WTC11 (cell line): ENCODE data around the gene CAMKMT. TPM values are rescaled to one million over a fixed set of nuclear protein-coding genes. Genes with fewer than 3 reads are reported as not detected.

ENCODE experiments used
- ATAC-seq: fragments of 200-7000 bp; cut with Tn5 transposase; 2 replicates; pipeline ENCODE4 v1.10.0; 2021; ENCODE audit warnings: mild to moderate bottlenecking, moderate library complexity
- CTCF ChIA-PET: fragments of 300-600 bp; sonication (Branson Sonifier 250); formaldehyde crosslinking; loops from one replicate; lab custom pipeline; 2021; ENCODE audit warnings: antibody characterized with exemption; lab: Charles Lee
- POLR2A ChIA-PET: fragments of 350-600 bp; sonication (Branson Sonifier 250); formaldehyde crosslinking; loops from one replicate; lab custom pipeline; 2021; ENCODE audit warnings: antibody characterized with exemption; lab: Charles Lee
- DNase-seq: peaks from one replicate; pipeline ENCODE4 v3.0.0; 2021; ENCODE audit warnings: low spot score
- H3K27ac Mint-ChIP-seq: 2 replicates; pipeline ENCODE4 v1.8.0; 2021; ENCODE audit warnings: mixed read lengths
- H3K27me3 Mint-ChIP-seq: 2 replicates; pipeline ENCODE4 v1.8.0; 2021; ENCODE audit warnings: low read depth, mild to moderate bottlenecking, moderate library complexity, mixed read lengths
- H3K36me3 Mint-ChIP-seq: 2 replicates; pipeline ENCODE4 v1.8.0; 2021; ENCODE audit warnings: mixed read lengths
- H3K4me1 Mint-ChIP-seq: 2 replicates; pipeline ENCODE4 v1.8.0; 2022; ENCODE audit warnings: mixed read lengths
- H3K4me3 Mint-ChIP-seq: 2 replicates; pipeline ENCODE4 v1.8.0; 2021; ENCODE audit warnings: mild to moderate bottlenecking, moderate library complexity, mixed read lengths
- H3K9me3 Mint-ChIP-seq: 2 replicates; pipeline ENCODE4 v1.8.0; 2021; ENCODE audit warnings: mixed read lengths
- FOXP1 ChIP-seq: sonication (generic); formaldehyde crosslinking; IDR thresholded peaks from 2 replicates; pipeline ENCODE4 v1.8.0; 2022; ENCODE audit warnings: missing genetic modification reagents, mild to moderate bottlenecking, moderate library complexity, borderline replicate concordance
- GRHL2 ChIP-seq: fragments of 250-450 bp; sonication (Bioruptor Pico); IDR thresholded peaks from 2 replicates; pipeline ENCODE4 v1.8.0; 2022; ENCODE audit warnings: mild to moderate bottlenecking, moderate library complexity; ENCODE audit not compliant: insufficient replicate concordance, severe bottlenecking
- IRF2 ChIP-seq: sonication (generic); formaldehyde crosslinking; IDR thresholded peaks from 2 replicates; pipeline ENCODE4 v1.8.0; 2022; ENCODE audit warnings: low read depth, missing genetic modification reagents, borderline replicate concordance
- JAZF1 ChIP-seq: fragments of 250-450 bp; sonication (Bioruptor Pico); IDR thresholded peaks from 2 replicates; pipeline ENCODE4 v1.9.0; 2021; ENCODE audit warnings: moderate library complexity, mild to moderate bottlenecking, inconsistent platforms
- NFATC4 ChIP-seq: fragments of 250-450 bp; sonication (Bioruptor Pico); IDR thresholded peaks from 2 replicates; pipeline ENCODE4 v1.9.0; 2021; ENCODE audit warnings: mild to moderate bottlenecking
- NFE2L1 ChIP-seq: sonication (generic); formaldehyde crosslinking; IDR thresholded peaks from 2 replicates; pipeline ENCODE4 v1.8.1; 2023; ENCODE audit warnings: missing genetic modification reagents
- NR2C2 ChIP-seq: sonication (generic); formaldehyde crosslinking; IDR thresholded peaks from 2 replicates; pipeline ENCODE4 v1.8.0; 2022; ENCODE audit warnings: mild to moderate bottlenecking, missing genetic modification reagents
- OVOL2 ChIP-seq: fragments of 250-450 bp; sonication (Bioruptor Pico); IDR thresholded peaks from 2 replicates; pipeline ENCODE4 v1.9.0; 2021; ENCODE audit warnings: mild to moderate bottlenecking, borderline replicate concordance
- RORB ChIP-seq: fragments of 250-450 bp; sonication (Bioruptor Pico); IDR thresholded peaks from 2 replicates; pipeline ENCODE4 v1.9.0; 2021; ENCODE audit warnings: mild to moderate bottlenecking
- SMAD3 ChIP-seq: sonication (generic); formaldehyde crosslinking; IDR thresholded peaks from 2 replicates; pipeline ENCODE4 v1.8.0; 2022; ENCODE audit warnings: missing genetic modification reagents, mild to moderate bottlenecking, borderline replicate concordance
- SMAD4 ChIP-seq: sonication (generic); formaldehyde crosslinking; IDR thresholded peaks from 2 replicates; pipeline ENCODE4 v1.8.0; 2022; ENCODE audit warnings: mild to moderate bottlenecking, missing genetic modification reagents
- TCF7 ChIP-seq: sonication (generic); formaldehyde crosslinking; IDR thresholded peaks from 2 replicates; pipeline ENCODE4 v1.8.0; 2022; ENCODE audit warnings: mild to moderate bottlenecking, low read depth, missing genetic modification reagents, moderate library complexity
- TEAD4 ChIP-seq: sonication (generic); formaldehyde crosslinking; IDR thresholded peaks from 2 replicates; pipeline ENCODE4 v1.8.0; 2022; ENCODE audit warnings: mild to moderate bottlenecking, missing genetic modification reagents
- ZNF219 ChIP-seq: sonication (generic); formaldehyde crosslinking; IDR thresholded peaks from 2 replicates; pipeline ENCODE4 v1.8.0; 2023; ENCODE audit warnings: missing genetic modification reagents, mild to moderate bottlenecking, borderline replicate concordance
- total RNA-seq: library from RNA; stranded (reverse); gene quantifications from 3 replicates; pipeline ENCODE4 v1.2.3, GENCODE V29; 2021
- TF ChIP-seq, protein P1 (sequence below): sonication (generic); formaldehyde crosslinking; conservative IDR thresholded peaks from 2 replicates; pipeline ENCODE4 v1.8.1; 2022; ENCODE audit warnings: mild to moderate bottlenecking, missing genetic modification reagents
- TF ChIP-seq, protein P2 (sequence below): sonication (generic); formaldehyde crosslinking; IDR thresholded peaks from 2 replicates; pipeline ENCODE4 v1.8.1; 2023; ENCODE audit warnings: mild to moderate bottlenecking, missing genetic modification reagents
- TF ChIP-seq, protein P3 (sequence below): fragments of 250-450 bp; sonication (Bioruptor Pico); conservative IDR thresholded peaks from 2 replicates; pipeline ENCODE4 v1.9.0; 2021; ENCODE audit warnings: mild to moderate bottlenecking
- TF ChIP-seq, protein P4 (sequence below): sonication (generic); formaldehyde crosslinking; IDR thresholded peaks from 2 replicates; pipeline ENCODE4 v1.8.0; 2023; ENCODE audit warnings: mild to moderate bottlenecking, missing genetic modification reagents
- TF ChIP-seq, protein P5 (sequence below): fragments of 250-450 bp; sonication (Bioruptor Pico); IDR thresholded peaks from 2 replicates; pipeline ENCODE4 v1.9.0; 2021; ENCODE audit warnings: mild to moderate bottlenecking
- TF ChIP-seq, protein P6 (sequence below): fragments of 250-450 bp; sonication (Bioruptor Pico); IDR thresholded peaks from 2 replicates; pipeline ENCODE4 v1.9.0; 2021; ENCODE audit warnings: moderate library complexity, mild to moderate bottlenecking, inconsistent platforms, borderline replicate concordance
- TF ChIP-seq, protein P7 (sequence below): fragments of 250-450 bp; sonication (Bioruptor Pico); IDR thresholded peaks from 2 replicates; pipeline ENCODE4 v1.8.0; 2021; ENCODE audit warnings: mild to moderate bottlenecking

CAMKMT gene
- total RNA-seq, 1 experiment from 2014 or later: 20.6 TPM

DNA sequence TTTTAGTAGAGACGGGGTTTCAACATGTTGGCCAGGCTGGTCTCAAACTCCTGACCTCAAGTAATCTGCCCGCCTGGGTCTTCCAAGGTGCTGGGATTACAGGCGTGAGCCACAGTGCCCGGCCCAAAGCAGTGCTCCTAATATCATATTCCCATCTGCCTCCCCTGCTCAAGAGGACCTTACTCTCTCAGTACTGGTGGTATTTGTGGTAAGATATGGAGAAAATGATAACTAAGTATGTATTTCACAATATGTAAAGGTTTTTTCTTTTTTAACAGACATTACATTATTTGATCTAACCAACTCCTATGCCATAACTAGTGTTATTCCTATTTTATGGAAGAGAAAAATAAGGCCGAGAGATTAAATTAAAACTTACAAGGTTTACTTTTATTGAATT lies 201.0 kb downstream of the CAMKMT start (continued):
- TF ChIP-seq, protein P1, sequence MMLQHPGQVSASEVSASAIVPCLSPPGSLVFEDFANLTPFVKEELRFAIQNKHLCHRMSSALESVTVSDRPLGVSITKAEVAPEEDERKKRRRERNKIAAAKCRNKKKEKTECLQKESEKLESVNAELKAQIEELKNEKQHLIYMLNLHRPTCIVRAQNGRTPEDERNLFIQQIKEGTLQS (CRISPR knock-in tag): no peak
- TF ChIP-seq, protein P2, sequence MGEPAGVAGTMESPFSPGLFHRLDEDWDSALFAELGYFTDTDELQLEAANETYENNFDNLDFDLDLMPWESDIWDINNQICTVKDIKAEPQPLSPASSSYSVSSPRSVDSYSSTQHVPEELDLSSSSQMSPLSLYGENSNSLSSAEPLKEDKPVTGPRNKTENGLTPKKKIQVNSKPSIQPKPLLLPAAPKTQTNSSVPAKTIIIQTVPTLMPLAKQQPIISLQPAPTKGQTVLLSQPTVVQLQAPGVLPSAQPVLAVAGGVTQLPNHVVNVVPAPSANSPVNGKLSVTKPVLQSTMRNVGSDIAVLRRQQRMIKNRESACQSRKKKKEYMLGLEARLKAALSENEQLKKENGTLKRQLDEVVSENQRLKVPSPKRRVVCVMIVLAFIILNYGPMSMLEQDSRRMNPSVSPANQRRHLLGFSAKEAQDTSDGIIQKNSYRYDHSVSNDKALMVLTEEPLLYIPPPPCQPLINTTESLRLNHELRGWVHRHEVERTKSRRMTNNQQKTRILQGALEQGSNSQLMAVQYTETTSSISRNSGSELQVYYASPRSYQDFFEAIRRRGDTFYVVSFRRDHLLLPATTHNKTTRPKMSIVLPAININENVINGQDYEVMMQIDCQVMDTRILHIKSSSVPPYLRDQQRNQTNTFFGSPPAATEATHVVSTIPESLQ: no peak
- TF ChIP-seq NFATC4 (CRISPR knock-in tag): no peak
- TF ChIP-seq, protein P3, sequence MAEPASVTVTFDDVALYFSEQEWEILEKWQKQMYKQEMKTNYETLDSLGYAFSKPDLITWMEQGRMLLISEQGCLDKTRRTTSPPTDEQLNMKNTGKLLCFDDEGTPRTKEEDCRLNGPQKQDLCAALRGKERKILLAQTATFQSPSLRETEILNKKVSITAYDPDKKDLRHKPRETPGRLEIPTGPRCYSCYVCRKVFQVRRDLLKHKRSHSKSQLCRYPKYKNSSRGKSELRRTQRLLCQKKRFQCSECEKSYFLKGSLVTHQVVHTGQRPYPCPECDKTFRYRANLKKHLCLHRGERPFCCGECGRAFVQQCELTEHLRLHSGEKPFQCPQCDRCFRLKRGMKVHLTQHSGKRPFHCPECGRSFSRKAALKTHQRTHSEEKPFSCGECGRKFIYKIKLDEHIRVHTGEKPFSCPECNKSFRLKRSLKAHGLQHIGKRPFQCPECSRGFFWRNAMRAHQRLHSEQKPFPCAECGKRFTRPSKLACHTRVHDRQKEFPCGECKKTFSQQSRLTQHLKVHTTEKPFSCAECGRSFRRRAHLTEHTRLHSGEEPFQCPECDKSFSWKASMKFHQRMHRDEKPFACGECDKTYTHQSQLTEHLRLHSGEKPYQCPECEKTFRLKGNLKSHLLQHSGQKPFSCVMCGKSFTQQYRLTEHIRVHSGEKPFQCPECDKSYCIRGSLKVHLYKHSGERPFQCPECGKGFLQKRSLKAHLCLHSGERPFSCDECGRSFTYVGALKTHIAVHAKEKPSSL (CRISPR knock-in tag): no peak

DNA sequence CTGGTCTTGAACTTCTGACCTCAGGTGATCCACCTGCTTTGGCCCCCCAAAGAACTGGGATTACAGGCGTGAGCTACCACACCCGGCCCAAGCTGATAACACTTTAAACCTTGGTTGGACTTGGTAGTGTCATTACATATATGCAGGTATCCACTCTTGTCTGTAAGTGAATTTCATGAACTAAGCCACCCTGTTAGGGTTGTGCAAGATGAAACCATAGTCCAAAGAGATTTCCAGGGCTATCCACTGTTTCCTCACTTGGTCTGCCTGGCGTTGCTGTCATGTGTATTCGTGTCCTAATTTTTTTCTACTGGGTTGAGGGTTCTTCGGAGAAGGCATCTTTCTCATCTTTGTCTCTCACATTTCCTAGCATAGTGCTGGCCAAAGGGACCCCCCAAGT lies 203.0 kb downstream of the CAMKMT start:
- Mint-ChIP-seq H3K4me1 (peaks cover 13% of the 10 kb centered on the region), H3K36me3 (no peaks in the 10 kb centered on the region), H3K9me3 (no peaks in the 10 kb centered on the region), H3K27ac (no peak overlapping the region), H3K4me3 (no peak overlapping the region), H3K27me3 (no peaks in the 10 kb centered on the region)
- DNase-seq (no peak), ATAC-seq (no peak)
- CTCF ChIA-PET: no interaction called here
- TF ChIP-seq, protein P4, sequence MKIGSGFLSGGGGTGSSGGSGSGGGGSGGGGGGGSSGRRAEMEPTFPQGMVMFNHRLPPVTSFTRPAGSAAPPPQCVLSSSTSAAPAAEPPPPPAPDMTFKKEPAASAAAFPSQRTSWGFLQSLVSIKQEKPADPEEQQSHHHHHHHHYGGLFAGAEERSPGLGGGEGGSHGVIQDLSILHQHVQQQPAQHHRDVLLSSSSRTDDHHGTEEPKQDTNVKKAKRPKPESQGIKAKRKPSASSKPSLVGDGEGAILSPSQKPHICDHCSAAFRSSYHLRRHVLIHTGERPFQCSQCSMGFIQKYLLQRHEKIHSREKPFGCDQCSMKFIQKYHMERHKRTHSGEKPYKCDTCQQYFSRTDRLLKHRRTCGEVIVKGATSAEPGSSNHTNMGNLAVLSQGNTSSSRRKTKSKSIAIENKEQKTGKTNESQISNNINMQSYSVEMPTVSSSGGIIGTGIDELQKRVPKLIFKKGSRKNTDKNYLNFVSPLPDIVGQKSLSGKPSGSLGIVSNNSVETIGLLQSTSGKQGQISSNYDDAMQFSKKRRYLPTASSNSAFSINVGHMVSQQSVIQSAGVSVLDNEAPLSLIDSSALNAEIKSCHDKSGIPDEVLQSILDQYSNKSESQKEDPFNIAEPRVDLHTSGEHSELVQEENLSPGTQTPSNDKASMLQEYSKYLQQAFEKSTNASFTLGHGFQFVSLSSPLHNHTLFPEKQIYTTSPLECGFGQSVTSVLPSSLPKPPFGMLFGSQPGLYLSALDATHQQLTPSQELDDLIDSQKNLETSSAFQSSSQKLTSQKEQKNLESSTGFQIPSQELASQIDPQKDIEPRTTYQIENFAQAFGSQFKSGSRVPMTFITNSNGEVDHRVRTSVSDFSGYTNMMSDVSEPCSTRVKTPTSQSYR (CRISPR knock-in tag): no peak
- TF ChIP-seq NFATC4 (CRISPR knock-in tag): no peak
- TF ChIP-seq IRF2 (CRISPR knock-in tag): no peak
- no peak for TF ChIP-seq TCF7 (CRISPR knock-in tag)
- no peak for TF ChIP-seq SMAD4 (CRISPR knock-in tag)
- TF ChIP-seq, protein P5, sequence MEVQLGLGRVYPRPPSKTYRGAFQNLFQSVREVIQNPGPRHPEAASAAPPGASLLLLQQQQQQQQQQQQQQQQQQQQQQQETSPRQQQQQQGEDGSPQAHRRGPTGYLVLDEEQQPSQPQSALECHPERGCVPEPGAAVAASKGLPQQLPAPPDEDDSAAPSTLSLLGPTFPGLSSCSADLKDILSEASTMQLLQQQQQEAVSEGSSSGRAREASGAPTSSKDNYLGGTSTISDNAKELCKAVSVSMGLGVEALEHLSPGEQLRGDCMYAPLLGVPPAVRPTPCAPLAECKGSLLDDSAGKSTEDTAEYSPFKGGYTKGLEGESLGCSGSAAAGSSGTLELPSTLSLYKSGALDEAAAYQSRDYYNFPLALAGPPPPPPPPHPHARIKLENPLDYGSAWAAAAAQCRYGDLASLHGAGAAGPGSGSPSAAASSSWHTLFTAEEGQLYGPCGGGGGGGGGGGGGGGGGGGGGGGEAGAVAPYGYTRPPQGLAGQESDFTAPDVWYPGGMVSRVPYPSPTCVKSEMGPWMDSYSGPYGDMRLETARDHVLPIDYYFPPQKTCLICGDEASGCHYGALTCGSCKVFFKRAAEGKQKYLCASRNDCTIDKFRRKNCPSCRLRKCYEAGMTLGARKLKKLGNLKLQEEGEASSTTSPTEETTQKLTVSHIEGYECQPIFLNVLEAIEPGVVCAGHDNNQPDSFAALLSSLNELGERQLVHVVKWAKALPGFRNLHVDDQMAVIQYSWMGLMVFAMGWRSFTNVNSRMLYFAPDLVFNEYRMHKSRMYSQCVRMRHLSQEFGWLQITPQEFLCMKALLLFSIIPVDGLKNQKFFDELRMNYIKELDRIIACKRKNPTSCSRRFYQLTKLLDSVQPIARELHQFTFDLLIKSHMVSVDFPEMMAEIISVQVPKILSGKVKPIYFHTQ: no peak
- TF ChIP-seq SMAD3: no peak
- TF ChIP-seq FOXP1 (CRISPR knock-in tag): no peak
- TF ChIP-seq, protein P3 (CRISPR knock-in tag): no peak
- TF ChIP-seq JAZF1 (CRISPR knock-in tag): no peak
- no peak for TF ChIP-seq RORB (CRISPR knock-in tag)
- TF ChIP-seq, protein P6, sequence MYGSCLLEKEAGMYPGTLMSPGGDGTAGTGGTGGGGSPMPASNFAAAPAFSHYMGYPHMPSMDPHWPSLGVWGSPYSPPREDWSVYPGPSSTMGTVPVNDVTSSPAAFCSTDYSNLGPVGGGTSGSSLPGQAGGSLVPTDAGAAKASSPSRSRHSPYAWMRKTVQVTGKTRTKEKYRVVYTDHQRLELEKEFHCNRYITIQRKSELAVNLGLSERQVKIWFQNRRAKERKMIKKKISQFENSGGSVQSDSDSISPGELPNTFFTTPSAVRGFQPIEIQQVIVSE (CRISPR knock-in tag): no peak
- TF ChIP-seq TEAD4 (CRISPR knock-in tag): no peak
- TF ChIP-seq GRHL2 (CRISPR knock-in tag): no peak
- no peak for TF ChIP-seq NR2C2 (CRISPR knock-in tag)
- no peak for TF ChIP-seq NFE2L1 (CRISPR knock-in tag)
- no peak for TF ChIP-seq ZNF219
- TF ChIP-seq, protein P7, sequence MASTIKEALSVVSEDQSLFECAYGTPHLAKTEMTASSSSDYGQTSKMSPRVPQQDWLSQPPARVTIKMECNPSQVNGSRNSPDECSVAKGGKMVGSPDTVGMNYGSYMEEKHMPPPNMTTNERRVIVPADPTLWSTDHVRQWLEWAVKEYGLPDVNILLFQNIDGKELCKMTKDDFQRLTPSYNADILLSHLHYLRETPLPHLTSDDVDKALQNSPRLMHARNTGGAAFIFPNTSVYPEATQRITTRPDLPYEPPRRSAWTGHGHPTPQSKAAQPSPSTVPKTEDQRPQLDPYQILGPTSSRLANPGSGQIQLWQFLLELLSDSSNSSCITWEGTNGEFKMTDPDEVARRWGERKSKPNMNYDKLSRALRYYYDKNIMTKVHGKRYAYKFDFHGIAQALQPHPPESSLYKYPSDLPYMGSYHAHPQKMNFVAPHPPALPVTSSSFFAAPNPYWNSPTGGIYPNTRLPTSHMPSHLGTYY (CRISPR knock-in tag): no peak
- no peak for TF ChIP-seq OVOL2
- POLR2A ChIA-PET: no interaction called here
